HUES48 (cell line): Measurements from ENCODE around the gene MRPL43.

Source experiments
- H3K27ac ChIP-seq: one replicate; pipeline ENCODE4 v1.7.0; 2013; ENCODE audit warnings: low read depth, low read length, inconsistent platforms
- H3K27me3 ChIP-seq: 2 replicates; pipeline ENCODE4 v1.6.1; 2013; ENCODE audit warnings: mild to moderate bottlenecking, low read length; ENCODE audit not compliant: control insufficient read depth, insufficient read depth
- H3K36me3 ChIP-seq: 2 replicates; pipeline ENCODE4 v1.6.1; 2013; ENCODE audit warnings: low read length; ENCODE audit not compliant: control insufficient read depth, insufficient read depth
- H3K4me1 ChIP-seq: 2 replicates; pipeline ENCODE4 v1.6.1; 2013; ENCODE audit warnings: mild to moderate bottlenecking, low read length; ENCODE audit not compliant: control insufficient read depth, insufficient read depth
- H3K4me3 ChIP-seq: 2 replicates; pipeline ENCODE4 v1.5.1; 2013; ENCODE audit warnings: mild to moderate bottlenecking, low read depth, low read length
- H3K9ac ChIP-seq: 2 replicates; pipeline ENCODE4 v1.6.1; 2013; ENCODE audit warnings: mild to moderate bottlenecking, low read depth, low read length, moderate library complexity
- H3K9me3 ChIP-seq: 2 replicates; pipeline ENCODE4 v1.6.1; 2013; ENCODE audit warnings: low read length; ENCODE audit not compliant: control insufficient read depth, insufficient read depth

MRPL43 gene

DNA sequence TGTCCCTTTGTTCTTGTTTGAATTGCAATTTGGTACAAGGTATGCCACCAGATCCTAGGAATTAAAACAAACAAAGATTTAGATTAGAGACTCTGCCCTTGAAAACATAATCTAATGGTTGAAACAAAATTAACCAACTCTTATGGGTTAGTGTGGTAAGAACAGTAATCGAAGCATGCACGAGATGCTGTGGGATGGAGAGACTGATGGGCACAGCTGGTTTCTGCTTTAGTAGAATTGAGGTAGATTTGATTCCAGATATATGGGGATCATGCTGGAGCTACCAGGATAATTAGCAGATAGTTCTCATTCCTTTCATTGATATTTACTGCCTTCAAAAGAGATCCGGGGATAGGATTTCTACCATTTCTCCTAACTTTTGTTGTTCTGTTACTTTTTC, 38.4 kb downstream of the MRPL43 start:
- Histone ChIP-seq H3K4me1 (no peaks in the 10 kb centered on the region), H3K27me3 (no peaks in the 10 kb centered on the region), H3K36me3 (peaks cover 64% of the 10 kb centered on the region), H3K27ac (no peak overlapping the region), H3K4me3 (no peak overlapping the region), H3K9me3 (no peaks in the 10 kb centered on the region), H3K9ac (no peak overlapping the region)

DNA sequence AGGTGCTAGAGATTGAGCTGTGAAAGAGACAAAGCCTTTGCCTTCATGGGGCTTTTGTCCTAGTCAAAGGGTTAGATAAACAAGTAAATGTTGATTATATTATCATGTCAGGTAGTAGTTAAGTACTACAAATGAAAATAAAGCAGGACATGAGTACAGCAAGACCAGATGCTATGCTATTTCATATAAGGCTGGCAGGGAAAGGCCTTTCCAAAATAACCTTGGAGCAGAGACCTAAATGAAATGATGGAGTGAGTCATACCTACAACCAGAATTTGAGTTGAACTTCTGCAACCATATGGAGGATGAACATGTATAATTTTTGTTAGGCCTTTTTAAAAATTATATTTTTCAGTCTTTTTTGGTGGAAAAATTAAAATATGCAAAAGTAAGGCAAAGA, 41.5 kb downstream of the MRPL43 start:
- Histone ChIP-seq H3K27ac (no peak overlapping the region), H3K36me3 (peaks cover 81% of the 10 kb centered on the region)

DNA sequence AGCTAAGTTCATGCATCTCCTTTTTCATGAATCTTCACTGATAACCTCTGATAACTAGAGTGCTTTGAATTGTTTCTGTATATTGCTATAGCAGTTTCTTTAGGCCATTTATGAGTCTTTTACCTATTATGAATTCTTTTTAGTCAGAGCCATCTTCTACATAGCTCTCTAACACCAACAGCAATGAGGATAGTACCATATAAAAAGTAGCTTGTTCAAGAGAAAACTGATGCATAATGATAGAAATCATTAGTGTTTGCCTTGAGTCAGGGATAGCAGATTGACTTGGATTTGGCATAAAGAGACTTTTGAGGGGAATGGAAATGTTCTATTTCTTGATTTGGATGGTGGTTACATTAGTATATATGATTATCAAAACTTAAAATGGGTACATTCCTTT, 43.8 kb downstream of the MRPL43 start:
- peaks cover 79% of the 10 kb centered on the region for H3K36me3 ChIP-seq
- H3K9ac ChIP-seq, result no peak overlapping the region
- no peak overlapping the region for H3K4me3 ChIP-seq
- H3K9me3 ChIP-seq, result no peaks in the 10 kb centered on the region
- H3K4me1 ChIP-seq, result no peaks in the 10 kb centered on the region
- no peak overlapping the region for H3K27ac ChIP-seq
- H3K27me3 ChIP-seq, result no peaks in the 10 kb centered on the region

More for the DNA sequence above, 41.5 kb downstream of the MRPL43 start:
- Histone ChIP-seq H3K9ac (no peak overlapping the region), H3K27me3 (no peaks in the 10 kb centered on the region), H3K4me3 (no peak overlapping the region), H3K4me1 (no peaks in the 10 kb centered on the region), H3K9me3 (no peaks in the 10 kb centered on the region)

DNA sequence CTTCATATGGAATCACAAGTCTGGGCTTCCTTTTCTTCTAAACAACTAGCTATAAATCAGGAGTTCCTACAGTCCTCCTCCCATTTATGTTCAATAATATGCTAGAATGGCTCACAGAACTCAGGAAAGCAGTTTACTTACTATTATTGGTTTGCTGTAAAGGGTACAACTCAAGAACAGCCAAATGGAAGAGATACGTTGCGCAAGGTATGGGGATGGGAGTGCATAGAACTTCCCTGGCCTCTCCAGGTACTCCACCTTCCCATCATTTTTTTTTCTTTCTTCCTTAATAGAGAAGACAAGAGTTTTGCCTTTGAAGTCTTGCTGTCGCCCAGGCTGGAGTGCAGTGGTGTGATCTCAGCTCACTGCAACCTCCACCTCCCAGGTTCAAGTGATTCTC, 45.1 kb downstream of the MRPL43 start:
- no peak overlapping the region for H3K9ac ChIP-seq
- no peaks in the 10 kb centered on the region for H3K4me1 ChIP-seq
- no peak overlapping the region for H3K4me3 ChIP-seq
- no peaks in the 10 kb centered on the region for H3K27me3 ChIP-seq
- H3K36me3 ChIP-seq, result peaks cover 79% of the 10 kb centered on the region
- no peaks in the 10 kb centered on the region for H3K9me3 ChIP-seq
- H3K27ac ChIP-seq, result no peak overlapping the region

DNA sequence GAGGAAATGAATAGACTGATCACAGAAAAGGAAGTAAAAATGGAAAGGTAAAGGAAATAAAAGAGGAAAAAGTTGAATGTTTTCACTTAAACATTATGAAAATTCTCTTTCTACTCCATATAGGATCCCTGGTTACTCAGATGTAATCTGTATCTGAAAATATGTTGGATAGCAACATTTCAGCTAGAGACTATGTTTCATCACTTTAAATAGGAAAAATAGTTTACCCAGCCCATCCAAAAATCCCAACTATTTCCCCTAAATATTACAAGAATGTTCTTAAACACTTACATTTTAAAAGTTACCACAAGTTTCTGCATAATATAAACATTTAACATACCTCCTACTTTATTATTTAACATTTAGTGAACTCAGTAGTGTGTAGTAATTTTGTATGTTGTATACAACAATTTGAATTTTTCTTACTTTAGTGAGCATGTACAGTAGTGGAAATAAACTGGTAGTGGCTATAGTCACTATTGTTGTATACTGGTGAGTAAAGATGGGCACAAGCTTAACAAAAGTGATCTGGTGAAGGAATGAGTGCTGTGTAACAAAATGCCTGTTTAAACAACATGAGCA, 47.4 kb downstream of the MRPL43 start:
- Histone ChIP-seq H3K9ac (no peak overlapping the region), H3K4me3 (no peak overlapping the region), H3K27me3 (no peaks in the 10 kb centered on the region), H3K36me3 (peaks cover 63% of the 10 kb centered on the region), H3K9me3 (no peaks in the 10 kb centered on the region), H3K27ac (no peak overlapping the region), H3K4me1 (no peaks in the 10 kb centered on the region)
